Measurements from ENCODE around the gene KRTAP12-2.

Gene KRTAP12-2

GRCh38 chr21:44706706-44707581 lies 40.2 kb upstream of the KRTAP12-2 start:
- peaks cover 10% of the 10 kb centered on the region in 2 donors for H3K36me3 Mint-ChIP-seq
- peak overlapping the region in 1 of 2 donors; percentile 37 for H3K4me3 Mint-ChIP-seq
- peaks cover 3 to 30% of the 10 kb centered on the region in 2 donors for H3K4me1 Mint-ChIP-seq
- no peak for DNase-seq
- H3K27me3 Mint-ChIP-seq, result peaks cover 79 to 99% of the 10 kb centered on the region in 2 donors
- no peak for ATAC-seq (replicated peaks)
- H3K9me3 Mint-ChIP-seq, result peaks cover 11 to 12% of the 10 kb centered on the region in 2 donors
- H3K27ac Mint-ChIP-seq, result peak overlapping the region; percentile 65

- Mint-ChIP-seq H3K27me3 (peaks cover 77 to 99% of the 10 kb centered on the region in 2 donors), H3K27ac (peak overlapping the region; percentile 9), H3K36me3 (peaks cover 10% of the 10 kb centered on the region in 2 donors), H3K4me1 (peaks cover 3 to 25% of the 10 kb centered on the region in 2 donors), H3K9me3 (peaks cover 11 to 12% of the 10 kb centered on the region in 2 donors), H3K4me3 (peak overlapping the region in 1 of 2 donors; percentile 34)
- ATAC-seq (replicated peaks), result no peak
- DNase-seq, result no peak
These were observed 39.4 kb upstream of the KRTAP12-2 start for GRCh38 chr21:44706026-44706705.

- Mint-ChIP-seq H3K9me3 (peaks cover 11 to 12% of the 10 kb centered on the region in 2 donors), H3K4me3 (no peak overlapping the region)
These were observed 37.9 kb upstream of the KRTAP12-2 start for GRCh38 chr21:44704636-44705001.

GRCh38 chr21:44703731-44704635 lies 37.3 kb upstream of the KRTAP12-2 start:
- peaks cover 11 to 12% of the 10 kb centered on the region in 2 donors for H3K9me3 Mint-ChIP-seq
- no peak overlapping the region for H3K4me3 Mint-ChIP-seq
- H3K27me3 Mint-ChIP-seq, result peaks cover 82 to 95% of the 10 kb centered on the region in 2 donors
- H3K4me1 Mint-ChIP-seq, result peaks cover 0 to 6% of the 10 kb centered on the region in 2 donors
- no peak overlapping the region for H3K27ac Mint-ChIP-seq
- peaks cover 10% of the 10 kb centered on the region in 2 donors for H3K36me3 Mint-ChIP-seq
- ATAC-seq (replicated peaks) (no peak), DNase-seq (no peak)

More at GRCh38 chr21:44704636-44705001, 37.9 kb upstream of the KRTAP12-2 start:
- Mint-ChIP-seq H3K27me3 (peaks cover 83 to 97% of the 10 kb centered on the region in 2 donors), H3K27ac (no peak overlapping the region), H3K4me1 (peaks cover 3 to 12% of the 10 kb centered on the region in 2 donors), H3K36me3 (peaks cover 10% of the 10 kb centered on the region in 2 donors)
- ATAC-seq (replicated peaks) (no peak), DNase-seq (no peak)

- H3K9me3 Mint-ChIP-seq, result peaks cover 11 to 12% of the 10 kb centered on the region in 2 donors
- ATAC-seq (replicated peaks) (no peak), DNase-seq (no peak)
- peaks cover 10% of the 10 kb centered on the region in 2 donors for H3K36me3 Mint-ChIP-seq
- H3K4me3 Mint-ChIP-seq, result no peak overlapping the region
- H3K27me3 Mint-ChIP-seq, result peaks cover 81 to 94% of the 10 kb centered on the region in 2 donors
- H3K27ac Mint-ChIP-seq, result no peak overlapping the region
- H3K4me1 Mint-ChIP-seq, result no peaks in the 10 kb centered on the region
These were observed 36.4 kb upstream of the KRTAP12-2 start for GRCh38 chr21:44702973-44703730.

- Mint-ChIP-seq H3K27me3 (peaks cover 81 to 94% of the 10 kb centered on the region in 2 donors), H3K9me3 (peaks cover 11 to 12% of the 10 kb centered on the region in 2 donors), H3K27ac (no peak overlapping the region), H3K4me3 (no peak overlapping the region), H3K4me1 (no peaks in the 10 kb centered on the region), H3K36me3 (peaks cover 10% of the 10 kb centered on the region in 2 donors)
- no peak for ATAC-seq (replicated peaks)
- no peak for DNase-seq
These were observed 35.6 kb upstream of the KRTAP12-2 start for GRCh38 chr21:44702111-44702972.

- H3K4me1 Mint-ChIP-seq, result no peaks in the 10 kb centered on the region
- H3K36me3 Mint-ChIP-seq, result peaks cover 10% of the 10 kb centered on the region in 2 donors
- H3K4me3 Mint-ChIP-seq, result no peak overlapping the region
- no peak for ATAC-seq (replicated peaks)
- no peak overlapping the region for H3K27ac Mint-ChIP-seq
- no peak for DNase-seq
- H3K27me3 Mint-ChIP-seq, result peaks cover 87 to 94% of the 10 kb centered on the region in 2 donors
- peaks cover 11 to 12% of the 10 kb centered on the region in 2 donors for H3K9me3 Mint-ChIP-seq
These were observed 34.8 kb upstream of the KRTAP12-2 start for GRCh38 chr21:44701541-44701940.

GRCh38 chr21:44701023-44701400 lies 34.3 kb upstream of the KRTAP12-2 start:
- no peak overlapping the region for H3K4me3 Mint-ChIP-seq

GRCh38 chr21:44700101-44701022 lies 33.6 kb upstream of the KRTAP12-2 start:
- peaks cover 85 to 95% of the 10 kb centered on the region in 2 donors for H3K27me3 Mint-ChIP-seq
- DNase-seq (no peak), ATAC-seq (replicated peaks) (no peak)
- no peaks in the 10 kb centered on the region for H3K4me1 Mint-ChIP-seq
- peaks cover 6% of the 10 kb centered on the region in 2 donors for H3K9me3 Mint-ChIP-seq
- no peak overlapping the region for H3K4me3 Mint-ChIP-seq
- H3K27ac Mint-ChIP-seq, result no peak overlapping the region
- peaks cover 3 to 4% of the 10 kb centered on the region in 2 donors for H3K36me3 Mint-ChIP-seq

More at GRCh38 chr21:44701023-44701400, 34.3 kb upstream of the KRTAP12-2 start:
- Mint-ChIP-seq H3K27me3 (peaks cover 87 to 94% of the 10 kb centered on the region in 2 donors), H3K4me1 (no peaks in the 10 kb centered on the region), H3K27ac (no peak overlapping the region), H3K36me3 (peaks cover 8 to 9% of the 10 kb centered on the region in 2 donors), H3K9me3 (peaks cover 10 to 12% of the 10 kb centered on the region in 2 donors)
- no peak for DNase-seq
- no peak for ATAC-seq (replicated peaks)

- DNase-seq (no peak), ATAC-seq (replicated peaks) (no peak)
- Mint-ChIP-seq H3K4me3 (no peak overlapping the region), H3K27me3 (peaks cover 78 to 92% of the 10 kb centered on the region in 2 donors), H3K4me1 (no peaks in the 10 kb centered on the region), H3K9me3 (peaks cover 0 to 1% of the 10 kb centered on the region in 2 donors), H3K36me3 (peaks cover 0 to 3% of the 10 kb centered on the region in 2 donors), H3K27ac (no peak overlapping the region)
These were observed 32.8 kb upstream of the KRTAP12-2 start for GRCh38 chr21:44699502-44700001.

GRCh38 chr21:44697811-44698734 lies 31.3 kb upstream of the KRTAP12-2 start:
- Mint-ChIP-seq H3K4me3 (no peak overlapping the region), H3K36me3 (no peaks in the 10 kb centered on the region), H3K9me3 (peaks cover 3 to 4% of the 10 kb centered on the region in 2 donors), H3K27ac (no peak overlapping the region), H3K27me3 (peaks cover 66 to 77% of the 10 kb centered on the region in 2 donors), H3K4me1 (no peaks in the 10 kb centered on the region)
- DNase-seq, result no peak
- no peak for ATAC-seq (replicated peaks)

Data from stimulated activated naive B cell treated with anti-CD40 and anti-IgM and Interleukin-4, amounts not matched to agents 10 μg/mL and 1 μg/mL and 100 μg/mL, for 72 hours (primary cell).